Stimulated activated naive CD8-positive, alpha-beta T cell treated with anti-CD3 and anti-CD28 coated beads, Interleukin-15, Interleukin-2, amounts not matched to agents 100 ng/mL and 50 ng/mL, for 24 hours (primary cell): ENCODE data around the gene ITGB6.

Experiments
- H3K27ac Mint-ChIP-seq: one replicate; pipeline ENCODE4 v1.8.0; 2021; ENCODE audit warnings: mild to moderate bottlenecking, mixed read lengths
- H3K27me3 Mint-ChIP-seq: one replicate; pipeline ENCODE4 v1.8.0; 2021; ENCODE audit warnings: mixed read lengths
- H3K36me3 Mint-ChIP-seq: one replicate; pipeline ENCODE4 v1.8.0; 2021; ENCODE audit warnings: low read depth, mixed read lengths
- H3K4me1 Mint-ChIP-seq: one replicate; pipeline ENCODE4 v1.8.0; 2021; ENCODE audit warnings: low read depth, mixed read lengths
- H3K4me3 Mint-ChIP-seq: one replicate; pipeline ENCODE4 v1.8.0; 2021; ENCODE audit warnings: mild to moderate bottlenecking, mixed read lengths
- H3K9me3 Mint-ChIP-seq: one replicate; pipeline ENCODE4 v1.8.0; 2021; ENCODE audit warnings: mixed read lengths

ITGB6 gene

GRCh38 chr2:160226367-160226766, 26.3 kb upstream of the ITGB6 start:
- H3K9me3 Mint-ChIP-seq: no peaks in the 10 kb centered on the region
- H3K27ac Mint-ChIP-seq: no peak overlapping the region
- H3K27me3 Mint-ChIP-seq: peaks cover 11% of the 10 kb centered on the region
- peaks cover 31% of the 10 kb centered on the region for H3K4me1 Mint-ChIP-seq
- H3K36me3 Mint-ChIP-seq: no peaks in the 10 kb centered on the region
- H3K4me3 Mint-ChIP-seq: no peak overlapping the region

GRCh38 chr2:160225722-160226121, 25.6 kb upstream of the ITGB6 start:
- Mint-ChIP-seq H3K4me1 (peaks cover 37% of the 10 kb centered on the region), H3K36me3 (no peaks in the 10 kb centered on the region), H3K27me3 (peaks cover 11% of the 10 kb centered on the region), H3K27ac (no peak overlapping the region), H3K4me3 (no peak overlapping the region), H3K9me3 (no peaks in the 10 kb centered on the region)

- Mint-ChIP-seq H3K27ac (no peak overlapping the region), H3K9me3 (no peaks in the 10 kb centered on the region)
Measured at GRCh38 chr2:160224507-160224906, 24.4 kb upstream of the ITGB6 start.

GRCh38 chr2:160224060-160224459, 24.0 kb upstream of the ITGB6 start:
- peaks cover 11% of the 10 kb centered on the region for H3K27me3 Mint-ChIP-seq
- H3K9me3 Mint-ChIP-seq: no peaks in the 10 kb centered on the region
- peaks cover 50% of the 10 kb centered on the region for H3K4me1 Mint-ChIP-seq
- no peaks in the 10 kb centered on the region for H3K36me3 Mint-ChIP-seq
- peak overlapping the region; percentile 24 for H3K4me3 Mint-ChIP-seq
- peak overlapping the region; percentile 84 for H3K27ac Mint-ChIP-seq

More at GRCh38 chr2:160224507-160224906, 24.4 kb upstream of the ITGB6 start:
- peaks cover 47% of the 10 kb centered on the region for H3K4me1 Mint-ChIP-seq
- no peak overlapping the region for H3K4me3 Mint-ChIP-seq
- H3K36me3 Mint-ChIP-seq: no peaks in the 10 kb centered on the region
- peaks cover 11% of the 10 kb centered on the region for H3K27me3 Mint-ChIP-seq

GRCh38 chr2:160223560-160223959, 23.5 kb upstream of the ITGB6 start:
- H3K4me3 Mint-ChIP-seq: peak overlapping the region; percentile 24
- H3K4me1 Mint-ChIP-seq: peaks cover 50% of the 10 kb centered on the region
- H3K36me3 Mint-ChIP-seq: no peaks in the 10 kb centered on the region
- peak overlapping the region; percentile 84 for H3K27ac Mint-ChIP-seq
- no peaks in the 10 kb centered on the region for H3K9me3 Mint-ChIP-seq
- peaks cover 11% of the 10 kb centered on the region for H3K27me3 Mint-ChIP-seq

GRCh38 chr2:160222546-160223283, 22.6 kb upstream of the ITGB6 start:
- Mint-ChIP-seq H3K27me3 (peaks cover 9% of the 10 kb centered on the region), H3K4me1 (peaks cover 50% of the 10 kb centered on the region), H3K9me3 (no peaks in the 10 kb centered on the region), H3K27ac (no peak overlapping the region), H3K4me3 (no peak overlapping the region), H3K36me3 (no peaks in the 10 kb centered on the region)

GRCh38 chr2:160221391-160222276, 21.6 kb upstream of the ITGB6 start:
- H3K4me3 Mint-ChIP-seq: no peak overlapping the region
- H3K27ac Mint-ChIP-seq: no peak overlapping the region
- no peaks in the 10 kb centered on the region for H3K9me3 Mint-ChIP-seq
- H3K27me3 Mint-ChIP-seq: peaks cover 6% of the 10 kb centered on the region
- peaks cover 47% of the 10 kb centered on the region for H3K4me1 Mint-ChIP-seq
- H3K36me3 Mint-ChIP-seq: no peaks in the 10 kb centered on the region

GRCh38 chr2:160220545-160221009, 20.5 kb upstream of the ITGB6 start:
- no peaks in the 10 kb centered on the region for H3K36me3 Mint-ChIP-seq
- no peak overlapping the region for H3K27ac Mint-ChIP-seq
- no peak overlapping the region for H3K4me3 Mint-ChIP-seq

GRCh38 chr2:160220026-160220425, 20.0 kb upstream of the ITGB6 start:
- Mint-ChIP-seq H3K27me3 (peaks cover 13% of the 10 kb centered on the region), H3K36me3 (no peaks in the 10 kb centered on the region), H3K27ac (no peak overlapping the region), H3K9me3 (no peaks in the 10 kb centered on the region), H3K4me1 (peaks cover 44% of the 10 kb centered on the region), H3K4me3 (no peak overlapping the region)

More at GRCh38 chr2:160220545-160221009, 20.5 kb upstream of the ITGB6 start:
- Mint-ChIP-seq H3K9me3 (no peaks in the 10 kb centered on the region), H3K27me3 (peaks cover 11% of the 10 kb centered on the region), H3K4me1 (peaks cover 47% of the 10 kb centered on the region)

- peaks cover 25% of the 10 kb centered on the region for H3K4me1 Mint-ChIP-seq
- H3K9me3 Mint-ChIP-seq: no peaks in the 10 kb centered on the region
- peaks cover 39% of the 10 kb centered on the region for H3K27me3 Mint-ChIP-seq
- H3K27ac Mint-ChIP-seq: no peak overlapping the region
- no peak overlapping the region for H3K4me3 Mint-ChIP-seq
- no peaks in the 10 kb centered on the region for H3K36me3 Mint-ChIP-seq
Measured at GRCh38 chr2:160214461-160215445, 14.7 kb upstream of the ITGB6 start.

GRCh38 chr2:160213511-160213910, 13.4 kb upstream of the ITGB6 start:
- Mint-ChIP-seq H3K27ac (no peak overlapping the region), H3K9me3 (no peaks in the 10 kb centered on the region), H3K4me1 (peaks cover 32% of the 10 kb centered on the region), H3K27me3 (peaks cover 39% of the 10 kb centered on the region), H3K4me3 (no peak overlapping the region), H3K36me3 (no peaks in the 10 kb centered on the region)

- Mint-ChIP-seq H3K9me3 (peaks cover 4% of the 10 kb centered on the region), H3K4me3 (no peak overlapping the region), H3K36me3 (peaks cover 4% of the 10 kb centered on the region), H3K27ac (peak overlapping the region; percentile 21), H3K27me3 (peaks cover 29% of the 10 kb centered on the region), H3K4me1 (peaks cover 46% of the 10 kb centered on the region)
Measured at GRCh38 chr2:160210599-160211138, 10.6 kb upstream of the ITGB6 start.

- Mint-ChIP-seq H3K36me3 (peaks cover 4% of the 10 kb centered on the region), H3K27me3 (peaks cover 23% of the 10 kb centered on the region), H3K9me3 (peaks cover 4% of the 10 kb centered on the region), H3K4me3 (no peak overlapping the region), H3K4me1 (peaks cover 40% of the 10 kb centered on the region), H3K27ac (no peak overlapping the region)
Measured at GRCh38 chr2:160209516-160209856, 9.4 kb upstream of the ITGB6 start.
